A673 (cell line): ENCODE results near the gene OR14K1.

Experiments used
- EZH2 ChIP-seq: fragments of 200-600 bp; sonication (generic); IDR thresholded peaks from 2 replicates; pipeline ENCODE4 v1.6.1; 2017; ENCODE audit warnings: borderline replicate concordance, low read depth, mild to moderate bottlenecking, mixed read lengths, antibody characterized with exemption, low read length; ENCODE audit not compliant: poor library complexity, severe bottlenecking
- TF ChIP-seq, protein P1 (sequence below): fragments of 300-800, 200-600 bp; sonication (generic); conservative IDR thresholded peaks from 2 replicates; pipeline ENCODE4 v1.5.1; 2017; ENCODE audit warnings: low read depth, mild to moderate bottlenecking, antibody characterized with exemption, low read length, moderate library complexity, mixed read lengths

DNA sequence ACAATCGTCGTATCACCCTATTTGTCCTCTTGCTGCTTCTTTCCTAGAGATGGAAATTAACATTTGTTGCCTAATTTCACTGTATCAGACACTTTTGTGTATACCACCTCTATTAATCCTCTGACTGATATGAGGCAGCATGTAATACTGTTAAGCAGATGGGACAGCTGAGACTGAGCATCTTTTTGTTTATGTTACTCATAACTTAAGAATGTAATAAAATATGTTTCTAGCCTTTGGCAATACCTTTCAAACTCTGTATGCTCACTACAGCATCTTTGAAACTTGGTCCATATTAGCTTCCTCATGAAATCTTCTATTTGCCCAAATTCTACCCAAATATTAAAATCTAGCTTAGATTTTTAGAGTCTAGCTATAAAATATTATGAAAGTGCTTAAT, 2.3 kb downstream of the OR14K1 start:
- TF ChIP-seq, protein P1, sequence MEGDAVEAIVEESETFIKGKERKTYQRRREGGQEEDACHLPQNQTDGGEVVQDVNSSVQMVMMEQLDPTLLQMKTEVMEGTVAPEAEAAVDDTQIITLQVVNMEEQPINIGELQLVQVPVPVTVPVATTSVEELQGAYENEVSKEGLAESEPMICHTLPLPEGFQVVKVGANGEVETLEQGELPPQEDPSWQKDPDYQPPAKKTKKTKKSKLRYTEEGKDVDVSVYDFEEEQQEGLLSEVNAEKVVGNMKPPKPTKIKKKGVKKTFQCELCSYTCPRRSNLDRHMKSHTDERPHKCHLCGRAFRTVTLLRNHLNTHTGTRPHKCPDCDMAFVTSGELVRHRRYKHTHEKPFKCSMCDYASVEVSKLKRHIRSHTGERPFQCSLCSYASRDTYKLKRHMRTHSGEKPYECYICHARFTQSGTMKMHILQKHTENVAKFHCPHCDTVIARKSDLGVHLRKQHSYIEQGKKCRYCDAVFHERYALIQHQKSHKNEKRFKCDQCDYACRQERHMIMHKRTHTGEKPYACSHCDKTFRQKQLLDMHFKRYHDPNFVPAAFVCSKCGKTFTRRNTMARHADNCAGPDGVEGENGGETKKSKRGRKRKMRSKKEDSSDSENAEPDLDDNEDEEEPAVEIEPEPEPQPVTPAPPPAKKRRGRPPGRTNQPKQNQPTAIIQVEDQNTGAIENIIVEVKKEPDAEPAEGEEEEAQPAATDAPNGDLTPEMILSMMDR = no peak
- no peak for TF ChIP-seq EZH2
